ENCODE results near the gene GON4L.

- TF ChIP-seq CTCF (IDR thresholded peaks at IDR 0.05) (no peak), POLR2A (IDR thresholded peaks at IDR 0.05) (no peak)
Observed at GRCh38 chr1:155880950-155881349, 23.9 kb upstream of the GON4L start.

Measured in thyroid gland (tissue), 4 donors.